HG03342 (cell line): Measurements from ENCODE around the gene RHBG.

Source experiments
- ATAC-seq: cut with Tn5 transposase; IDR thresholded peaks from one replicate; pipeline ENCODE4 v1.9.1; 2021; ENCODE audit warnings: mild to moderate bottlenecking, moderate library complexity; ENCODE audit not compliant: unreplicated experiment

The RHBG gene

DNA sequence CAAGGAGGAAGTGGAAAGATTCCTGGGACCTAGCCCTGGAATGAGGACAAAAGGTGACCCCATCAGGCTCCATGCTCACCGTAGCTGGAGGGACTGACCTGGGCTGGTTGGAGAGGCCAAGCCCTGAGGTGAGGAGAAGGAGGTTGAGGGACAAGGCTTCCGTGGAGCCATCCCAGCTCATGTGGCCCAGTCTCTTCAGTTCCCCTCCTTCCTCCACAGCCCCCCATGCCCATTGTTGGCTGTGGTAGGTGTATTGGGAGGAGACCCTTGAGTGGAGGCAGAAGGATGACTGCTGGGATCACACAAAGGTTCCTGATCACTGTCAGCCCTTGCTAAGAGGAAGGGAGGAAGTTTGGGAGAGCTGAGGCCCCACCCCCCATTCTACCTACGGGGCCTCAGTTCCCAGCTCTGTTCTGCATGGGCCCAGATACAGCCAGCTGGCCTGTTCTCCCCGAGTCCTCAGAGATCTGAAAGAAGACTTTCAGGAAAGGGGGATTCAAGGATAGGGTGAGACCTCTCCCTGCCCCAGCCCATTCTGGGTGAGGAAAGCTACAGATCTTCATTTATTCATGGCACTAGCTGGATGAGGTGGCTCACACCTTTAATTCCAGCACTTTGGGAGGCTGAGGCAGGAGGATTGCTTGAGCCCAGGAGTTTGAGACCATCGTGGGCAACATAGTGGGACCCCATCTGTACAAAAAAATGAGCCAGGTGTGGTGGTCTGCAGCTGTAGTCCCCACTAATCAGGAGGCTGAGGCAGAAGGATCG lies 17.3 kb downstream of the RHBG start:
- no peak for ATAC-seq

DNA sequence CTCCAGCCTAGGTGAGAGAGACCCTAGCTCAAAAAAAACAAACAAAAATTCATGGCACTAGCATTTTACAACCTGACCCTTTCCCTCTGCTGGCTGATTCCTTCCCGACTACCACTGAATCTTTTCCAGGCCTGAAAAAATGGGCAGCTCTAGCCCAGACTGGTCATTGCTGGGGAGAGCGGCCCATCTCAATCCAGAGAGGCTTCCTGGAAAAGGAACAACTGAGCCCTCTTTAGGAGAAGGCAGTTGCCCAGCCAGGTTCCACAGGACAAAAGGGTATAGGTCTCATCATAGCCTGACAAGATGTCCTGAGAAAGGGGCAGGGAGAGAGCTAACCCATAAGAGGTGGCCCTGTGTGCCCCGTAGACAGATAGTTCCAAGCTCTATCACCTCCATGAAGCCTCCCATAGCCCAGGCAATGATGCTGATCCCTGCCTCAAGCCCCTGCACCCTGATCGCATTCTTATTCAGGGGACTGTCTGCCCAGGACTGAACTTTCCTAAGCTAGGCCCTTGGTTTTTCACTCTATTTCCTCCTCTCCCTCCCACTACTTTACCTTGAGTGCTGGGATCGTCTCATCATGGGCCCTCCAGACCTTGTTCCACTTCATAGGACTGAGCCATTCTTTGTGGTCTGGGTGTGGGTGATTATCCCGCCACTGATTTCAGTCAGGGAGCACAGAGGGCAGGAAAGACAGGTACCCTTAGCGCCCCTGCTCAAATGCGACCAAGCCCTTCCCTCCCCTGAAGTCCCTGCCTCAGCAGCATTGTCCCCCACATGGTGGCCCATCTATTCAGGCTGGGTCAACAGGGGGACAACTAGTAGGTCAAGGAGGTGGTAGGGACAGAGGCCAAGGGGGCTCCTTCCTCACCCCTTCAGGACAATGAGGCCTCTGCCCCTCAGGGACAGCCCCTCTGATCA lies 18.2 kb downstream of the RHBG start:
- no peak for ATAC-seq

DNA sequence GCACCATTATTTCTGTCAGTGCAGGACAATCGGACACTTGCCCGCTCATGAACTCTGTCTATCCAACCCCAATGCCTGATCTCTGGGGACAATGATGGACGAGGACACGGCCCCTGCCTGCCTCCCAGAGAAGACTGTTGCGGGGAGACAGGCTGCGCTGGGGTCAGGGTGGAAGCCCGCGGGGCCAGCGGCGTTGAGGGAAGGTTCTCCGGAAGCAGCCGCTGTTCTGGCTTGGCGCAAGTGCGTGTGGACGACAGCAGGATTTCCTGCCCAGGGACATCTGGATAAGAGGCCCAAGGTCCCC lies 18.8 kb downstream of the RHBG start:
- no peak for ATAC-seq

DNA sequence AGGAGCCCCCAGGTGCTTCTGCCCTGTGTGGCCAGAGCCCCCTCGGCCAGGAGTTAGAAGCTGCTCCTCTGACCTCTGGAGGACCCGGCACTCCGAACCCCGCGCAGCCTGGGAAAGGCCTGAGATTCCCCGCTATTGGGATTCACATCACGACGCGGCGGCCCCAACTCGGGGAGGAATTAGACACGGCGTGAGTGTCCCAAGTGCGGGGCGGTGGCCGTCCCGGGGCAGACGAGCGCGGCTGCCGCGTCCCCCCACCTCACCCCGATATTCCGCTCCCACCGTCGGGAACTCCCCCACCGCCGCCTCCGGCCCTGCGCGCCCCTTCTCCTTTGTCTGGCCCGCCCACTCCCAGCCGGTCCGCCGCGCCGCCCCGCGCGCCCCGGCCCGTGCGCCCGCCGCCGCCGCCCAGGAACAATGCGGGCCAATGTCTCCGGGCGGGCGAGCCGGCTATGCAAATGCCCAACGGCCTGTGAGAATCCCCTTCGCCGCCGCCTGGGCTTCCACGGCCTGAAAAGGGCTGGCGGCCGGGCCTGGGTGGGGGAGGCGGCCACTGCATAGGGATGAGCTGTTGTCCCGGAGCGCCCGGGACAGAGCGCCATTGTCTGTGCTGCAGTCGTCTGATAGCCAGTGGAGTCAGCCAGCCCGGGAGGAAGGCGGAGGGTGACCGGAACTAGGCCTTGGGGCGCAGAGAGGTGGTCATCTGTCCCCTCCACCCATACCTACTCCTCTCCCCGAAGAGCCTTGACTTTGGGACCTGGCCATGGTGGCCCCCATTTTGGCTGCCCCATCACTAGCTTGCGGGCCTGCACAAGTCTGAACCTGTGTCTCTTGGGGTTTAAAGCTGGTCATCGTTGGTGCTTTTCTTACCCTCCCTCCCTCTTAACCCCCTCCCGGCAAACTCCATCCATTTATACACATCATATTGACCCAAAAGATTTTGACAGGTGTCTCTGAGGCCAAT lies 19.4 kb downstream of the RHBG start:
- ATAC-seq = no peak

DNA sequence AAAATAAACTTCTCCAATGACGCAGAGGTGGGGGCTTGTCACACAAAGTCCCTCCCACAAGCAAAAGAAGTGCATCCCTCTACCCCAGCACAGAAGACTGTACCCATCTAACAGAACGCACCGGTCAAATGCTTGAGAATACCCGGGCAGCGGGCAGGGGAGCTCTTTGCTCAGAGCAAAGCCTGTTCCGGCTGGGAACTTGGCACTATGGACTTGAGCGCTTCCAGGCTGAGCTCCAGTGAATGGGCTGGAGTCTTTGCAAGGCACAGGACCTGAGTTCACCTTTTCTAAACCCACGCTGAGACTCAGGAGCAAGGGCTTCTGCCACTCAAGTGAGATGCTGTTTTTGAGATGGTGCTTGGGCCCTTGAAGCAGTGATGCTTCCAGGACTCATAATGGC lies 20.3 kb downstream of the RHBG start:
- no peak for ATAC-seq

DNA sequence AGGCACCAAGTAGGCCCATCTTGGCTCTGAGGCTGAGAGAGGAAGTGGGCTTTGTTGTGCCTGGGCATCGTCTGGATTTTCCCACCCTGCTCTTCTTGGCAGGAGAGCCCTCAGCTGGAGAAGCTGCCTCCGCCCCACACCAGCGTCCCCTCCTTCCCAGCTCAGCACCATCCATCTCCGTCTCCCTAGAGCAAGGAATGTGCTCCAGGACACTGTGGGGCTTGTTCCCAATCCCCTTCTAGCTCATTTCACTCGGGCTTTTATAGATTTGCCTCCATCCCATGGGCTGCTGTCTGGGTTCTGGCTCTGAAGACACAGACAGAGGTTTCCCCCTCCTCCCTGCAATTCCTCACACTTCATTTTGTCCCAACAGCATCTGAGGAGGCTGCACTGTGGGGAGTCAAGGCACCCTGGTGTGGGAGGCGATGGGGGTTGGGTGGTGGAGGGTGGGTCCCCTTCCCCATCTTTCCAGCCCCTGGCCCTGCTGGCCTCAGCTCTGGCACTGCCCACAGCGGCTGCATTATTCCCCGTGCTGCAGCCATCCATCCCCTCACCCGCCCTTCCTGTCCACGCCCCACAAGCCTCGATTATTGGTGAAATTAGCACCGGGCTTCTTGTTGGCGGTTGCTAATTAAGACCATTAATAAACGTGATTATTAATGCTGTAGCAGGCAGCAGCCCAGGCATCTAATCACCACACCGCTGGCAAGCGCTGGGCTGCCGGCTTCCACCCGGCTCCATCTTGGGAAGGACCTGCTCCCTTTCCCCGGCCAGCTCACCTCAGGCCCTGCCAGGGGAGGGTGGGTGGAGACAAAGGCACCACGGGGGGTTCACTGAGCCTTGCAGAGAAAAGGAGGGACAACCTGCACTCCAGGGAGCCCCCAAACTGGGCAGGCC lies 21.7 kb downstream of the RHBG start:
- no peak for ATAC-seq

DNA sequence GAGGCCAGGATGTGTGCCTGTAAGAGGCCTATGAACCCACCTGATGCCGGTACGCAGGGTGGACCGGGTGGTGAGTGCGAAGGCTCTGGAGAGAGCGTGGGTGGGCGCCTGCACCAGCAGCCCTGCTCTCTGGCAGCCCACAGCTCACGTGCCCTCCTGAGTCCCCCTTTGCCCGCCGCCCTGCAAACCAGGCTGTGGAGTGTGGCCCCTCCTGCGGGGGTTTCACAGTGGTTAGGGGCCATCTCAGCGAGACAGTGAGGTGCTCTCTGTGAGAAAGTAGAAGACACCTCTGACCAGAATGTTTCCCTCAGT lies 22.3 kb downstream of the RHBG start:
- ATAC-seq = no peak

DNA sequence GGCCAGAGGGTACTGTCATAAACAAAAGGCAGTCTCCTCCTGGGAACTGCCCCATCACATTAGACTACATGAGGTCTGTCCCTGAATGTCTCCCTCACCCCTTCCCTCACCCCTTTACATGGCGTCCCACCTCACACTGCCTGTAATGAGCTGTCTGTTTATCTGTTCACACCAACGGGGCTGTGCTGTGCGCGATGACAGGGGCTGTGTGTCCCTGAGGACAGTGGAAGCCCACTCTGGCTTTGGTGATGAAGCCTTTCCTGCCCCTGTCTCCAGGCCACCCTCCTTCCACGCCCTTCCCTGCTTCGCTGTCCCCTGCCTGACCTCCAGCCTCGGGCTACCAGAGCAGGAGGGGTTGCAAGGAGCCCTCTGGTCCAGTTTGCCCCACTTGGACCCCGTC lies 22.7 kb downstream of the RHBG start:
- ATAC-seq = no peak

DNA sequence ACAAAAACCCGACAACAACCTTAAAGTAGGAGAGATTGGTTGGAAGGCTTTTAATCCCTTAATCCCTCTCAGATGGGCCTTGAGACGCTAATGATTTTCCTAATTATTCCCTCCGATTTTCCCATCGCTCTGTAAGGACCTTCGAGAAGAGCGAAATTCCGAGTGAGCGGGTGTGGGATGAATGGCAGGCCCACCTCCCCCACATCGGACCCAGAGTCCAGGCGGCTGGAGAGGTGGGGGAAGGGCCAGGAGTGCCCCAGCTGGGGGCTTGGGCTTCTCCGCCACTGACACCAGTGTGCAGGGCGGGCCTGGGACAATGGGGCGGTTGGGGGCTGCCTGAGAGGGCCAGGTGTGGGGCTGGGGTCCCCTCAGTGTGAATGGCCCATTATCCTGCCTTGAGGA lies 23.4 kb downstream of the RHBG start:
- no peak for ATAC-seq

DNA sequence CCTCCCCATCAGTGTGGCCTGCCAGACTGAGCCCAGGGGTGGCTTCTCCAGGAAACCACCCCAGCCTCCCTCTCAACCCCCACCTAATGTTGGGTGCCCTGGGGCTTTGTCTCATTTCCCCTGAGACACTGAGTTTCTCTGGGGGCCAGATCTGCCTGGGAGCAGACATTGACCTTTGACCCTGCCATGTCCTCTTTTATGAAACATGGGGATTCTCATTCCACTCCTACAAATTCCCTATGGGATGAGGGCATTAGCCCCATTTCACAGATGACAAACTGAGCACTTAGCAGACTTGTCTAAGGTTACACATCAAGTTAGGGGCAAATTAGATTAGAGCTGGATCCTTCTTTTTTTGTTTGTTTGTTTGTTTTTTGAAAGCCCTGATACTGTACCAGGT lies 24.1 kb downstream of the RHBG start:
- ATAC-seq = no peak

DNA sequence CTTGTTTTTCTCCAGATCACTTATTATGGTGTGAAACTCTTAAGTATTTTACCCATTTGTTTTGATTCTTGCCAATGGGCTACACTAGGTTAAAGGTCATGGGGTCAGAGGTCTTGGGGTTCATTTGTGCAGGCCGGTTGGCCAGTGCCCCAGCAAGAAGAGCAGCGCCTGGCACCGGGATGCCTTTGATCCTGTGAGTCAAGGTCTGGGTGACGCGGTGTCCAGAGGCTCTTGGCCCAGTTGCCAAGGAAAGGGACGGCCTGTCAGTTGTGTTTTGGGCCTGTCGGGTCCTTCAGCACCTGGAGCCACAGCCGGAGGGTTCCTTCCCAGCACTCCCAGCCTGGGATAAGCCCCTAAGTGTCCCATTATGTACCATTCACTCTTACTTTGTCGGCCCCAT lies 25.1 kb downstream of the RHBG start:
- no peak for ATAC-seq

DNA sequence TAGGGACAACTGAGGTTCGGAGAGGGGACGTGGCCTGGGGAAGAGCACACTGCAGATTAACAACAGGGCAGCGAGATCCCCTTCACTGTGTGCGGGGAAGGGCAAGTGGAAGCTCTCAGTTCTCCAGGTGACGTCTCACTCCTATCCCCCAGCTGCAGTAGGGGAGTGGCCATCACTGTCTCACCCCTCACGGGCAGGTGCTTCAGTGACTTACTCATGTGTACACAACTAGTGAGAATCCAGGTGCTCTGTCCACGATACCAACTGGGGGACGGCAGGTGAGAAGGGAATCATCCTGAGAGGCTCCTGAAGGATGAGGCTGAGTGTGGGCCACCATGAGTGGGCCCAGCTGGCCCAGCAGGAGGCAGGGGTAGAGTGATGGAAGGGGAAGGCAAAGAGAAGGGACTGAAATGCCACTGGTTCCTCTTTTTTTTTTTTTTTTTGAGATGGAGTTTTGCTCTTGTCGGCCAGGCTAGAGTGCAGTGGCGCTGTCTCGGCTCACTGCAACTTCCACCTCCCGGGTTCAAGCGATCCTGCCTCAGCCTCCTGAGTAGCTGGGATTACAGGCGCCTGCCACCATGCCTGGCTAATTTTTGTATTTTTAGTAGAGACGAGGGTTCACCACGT lies 25.9 kb downstream of the RHBG start:
- no peak for ATAC-seq

DNA sequence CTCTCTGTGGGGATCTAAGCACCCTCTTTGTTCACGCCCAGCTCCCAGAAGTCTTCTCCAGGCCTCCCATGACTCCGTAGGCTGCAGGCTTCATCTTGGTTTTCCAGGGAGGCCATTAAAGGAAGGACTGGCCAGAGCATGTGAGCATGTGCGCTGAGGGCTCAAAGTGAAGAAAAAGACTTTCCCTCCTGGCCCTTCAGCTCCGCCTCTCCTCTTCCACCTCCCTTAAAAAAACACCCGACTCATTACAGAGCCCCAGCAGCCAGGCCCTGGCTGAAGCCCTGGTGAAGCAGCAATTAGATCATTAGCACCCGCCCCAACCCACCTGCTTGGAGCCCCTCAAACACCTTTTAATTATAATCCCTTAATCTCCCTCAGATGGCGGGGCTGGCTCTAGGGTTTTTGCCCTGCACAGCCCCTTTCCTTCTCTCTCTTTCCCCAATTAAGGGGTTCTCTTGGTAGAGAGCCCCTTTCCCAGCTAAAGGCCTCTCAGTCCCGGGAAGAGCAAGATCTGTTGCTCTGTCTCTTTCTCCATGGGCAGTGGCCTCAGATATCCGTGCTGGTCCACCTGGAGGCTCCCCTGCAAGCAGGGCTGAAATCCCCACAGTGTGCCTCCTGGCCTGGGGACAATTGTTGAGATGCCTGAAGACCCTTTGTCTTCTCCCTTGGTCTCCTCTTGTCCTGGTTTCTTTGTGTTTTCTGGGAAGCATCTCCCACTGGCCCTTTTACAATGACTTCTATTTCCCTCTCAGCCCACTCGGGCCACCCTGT lies 30.5 kb downstream of the RHBG start:
- ATAC-seq = no peak

DNA sequence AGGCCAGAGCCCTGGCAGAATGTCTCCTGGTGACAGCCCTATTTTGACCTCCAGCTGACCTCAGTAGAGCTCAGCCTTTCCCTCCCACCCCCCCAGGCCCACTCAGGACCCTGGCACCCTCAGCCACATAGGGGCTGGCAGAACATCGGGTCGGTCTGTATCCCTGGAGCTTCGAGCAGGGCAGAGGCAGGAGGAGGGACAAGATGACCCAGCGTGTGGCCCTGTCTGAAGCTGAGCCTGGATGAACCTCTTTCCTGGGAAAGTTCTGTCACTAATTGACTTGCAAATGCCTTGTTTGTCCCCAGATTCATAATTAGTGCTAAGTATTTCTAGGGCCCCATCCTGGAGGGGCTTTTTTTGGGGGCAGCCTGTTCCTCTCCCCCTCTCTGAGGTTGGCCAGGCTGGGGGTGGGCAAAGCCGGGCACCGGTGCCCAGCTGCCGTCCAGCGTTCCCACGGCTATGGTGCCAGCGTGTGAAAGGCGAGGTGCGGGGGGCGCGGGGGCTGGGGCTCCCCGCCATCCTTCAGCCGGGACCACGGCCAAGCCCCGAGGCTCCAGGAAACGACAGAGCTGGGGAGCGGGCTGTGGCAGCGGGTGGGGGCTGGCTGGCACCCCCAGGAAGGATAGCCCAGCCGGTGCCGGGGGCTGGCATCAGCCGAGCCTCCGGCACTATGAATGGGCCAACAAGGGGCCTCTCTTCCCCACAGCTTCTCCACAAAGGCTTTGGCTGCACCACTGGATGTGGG lies 31.4 kb downstream of the RHBG start:
- ATAC-seq = no peak

DNA sequence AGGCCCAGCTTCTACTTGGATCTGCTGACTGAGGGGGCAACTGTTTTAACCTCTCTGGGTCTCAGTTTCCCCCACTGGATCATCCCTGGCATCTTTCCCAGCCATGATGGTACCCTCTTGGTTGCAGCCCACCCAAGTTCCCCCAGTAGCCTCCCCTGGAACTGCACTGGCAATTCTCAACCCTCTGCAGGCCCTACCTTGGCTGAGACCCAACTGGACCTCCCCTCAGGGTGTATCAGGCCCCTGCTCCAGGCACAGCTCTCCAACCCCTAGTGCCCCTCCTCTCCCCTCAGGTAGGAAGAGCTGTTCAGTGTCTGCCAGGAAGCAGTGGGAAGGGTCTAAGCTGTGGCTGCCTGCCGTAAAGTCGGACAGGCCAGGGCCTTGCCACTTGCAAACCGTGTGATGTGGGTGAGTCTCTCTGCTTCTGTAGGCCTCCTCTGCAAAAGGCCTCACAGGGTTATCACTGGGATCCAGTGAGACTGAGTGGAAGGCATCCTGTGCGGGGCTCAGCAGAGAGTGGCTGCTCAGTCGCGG lies 32.1 kb downstream of the RHBG start:
- ATAC-seq = no peak

DNA sequence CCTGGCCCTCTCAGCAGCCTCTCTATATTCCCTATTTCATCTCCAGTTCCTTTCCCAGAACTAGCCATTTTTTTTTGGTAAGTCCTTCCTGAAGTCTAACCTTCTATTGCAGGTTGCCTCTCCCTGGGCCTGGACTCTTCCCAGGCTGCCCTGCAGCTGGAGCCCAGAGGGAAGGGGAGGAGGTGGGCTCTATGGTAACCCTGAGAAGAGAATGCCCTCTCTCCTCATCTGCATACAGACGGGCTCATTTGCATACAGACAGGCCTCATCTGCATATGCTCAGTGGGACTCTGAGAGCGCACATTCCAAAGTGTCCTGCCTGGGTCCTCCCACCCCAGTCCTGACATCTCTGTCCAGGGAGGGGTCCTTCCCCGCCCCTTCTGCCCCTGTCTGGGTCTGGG lies 32.7 kb downstream of the RHBG start:
- no peak for ATAC-seq

DNA sequence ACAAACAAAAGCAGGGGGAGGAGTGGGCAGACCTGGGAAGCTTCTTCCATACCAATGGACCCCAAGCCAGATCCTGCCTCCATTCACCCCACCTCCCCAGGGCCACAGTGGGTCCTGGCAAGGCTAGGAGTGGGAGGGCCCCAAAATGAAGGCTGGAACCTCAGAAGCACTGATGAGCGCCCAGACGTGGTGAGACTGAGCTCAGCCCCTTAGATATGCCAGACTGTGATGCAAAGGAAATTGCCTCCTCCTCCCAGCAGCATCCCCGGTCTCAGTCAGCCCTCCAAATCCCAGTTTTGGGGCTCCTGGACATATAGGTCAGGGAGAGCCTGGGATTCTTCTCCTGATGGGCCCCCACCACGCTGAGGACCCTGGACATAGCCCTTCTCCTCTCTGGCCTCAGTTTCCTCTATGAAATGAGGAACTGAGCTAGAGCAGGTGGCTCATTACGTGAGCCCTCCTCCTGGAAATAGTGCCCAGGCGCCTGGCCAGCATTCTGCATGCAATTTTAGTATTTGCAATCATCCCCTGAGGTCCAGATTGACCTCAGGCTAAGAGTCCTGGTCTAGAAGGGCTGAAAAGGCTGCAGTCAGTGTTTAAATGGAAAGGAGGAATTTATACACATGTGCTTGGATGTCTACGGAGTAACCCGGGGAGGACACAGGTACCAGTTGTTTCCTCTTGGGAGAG lies 33.5 kb downstream of the RHBG start:
- ATAC-seq = no peak

DNA sequence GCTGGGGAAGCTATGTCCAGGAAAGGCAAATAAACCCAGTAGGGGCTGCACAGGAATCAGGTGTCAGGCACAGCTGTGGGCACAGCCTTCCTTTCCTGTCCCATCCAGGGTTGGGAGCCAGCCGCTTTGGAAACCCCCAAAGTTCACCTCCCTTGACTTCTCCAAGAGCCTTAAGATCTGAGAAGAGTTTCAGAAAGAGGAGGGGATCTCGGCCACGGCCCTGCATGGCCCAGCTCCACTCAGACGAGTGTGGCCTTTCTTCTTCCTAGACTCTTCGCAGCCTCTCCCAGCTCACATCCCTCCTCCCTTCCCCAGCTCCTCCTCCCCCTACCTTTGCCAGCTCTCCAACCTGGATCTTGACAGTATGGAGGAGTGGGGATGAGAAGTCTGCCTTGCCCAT lies 36.7 kb downstream of the RHBG start:
- ATAC-seq = no peak
